H9 (cell line): ENCODE results near the gene IZUMO1. TPM values are rescaled to one million over a fixed set of nuclear protein-coding genes. Genes with fewer than 3 reads are reported as not detected.

Experiments
- DNase-seq: peaks from one replicate; pipeline ENCODE4 v3.0.0-alpha.2; 2017
- H2AFZ ChIP-seq: one replicate; pipeline ENCODE4 v1.6.1; 2013; ENCODE audit warnings: mild to moderate bottlenecking, low read length, control low read depth, moderate library complexity
- H2AK5ac ChIP-seq: 2 replicates; pipeline ENCODE4 v1.6.1; 2013; ENCODE audit warnings: low read length, control low read depth, mixed read lengths; ENCODE audit not compliant: insufficient read length
- H2BK120ac ChIP-seq: one replicate; pipeline ENCODE4 v1.6.1; 2013; ENCODE audit warnings: low read depth, mild to moderate bottlenecking, low read length, control low read depth, inconsistent platforms; ENCODE audit not compliant: poor library complexity, severe bottlenecking
- H2BK12ac ChIP-seq: 2 replicates; pipeline ENCODE4 v1.6.1; 2013; ENCODE audit warnings: low read length, control low read depth, mixed read lengths, low read depth; ENCODE audit not compliant: insufficient read length
- H2BK15ac ChIP-seq: 2 replicates; pipeline ENCODE4 v1.6.1; 2013; ENCODE audit warnings: low read depth, low read length, control low read depth
- H2BK20ac ChIP-seq: one replicate; pipeline ENCODE4 v1.6.1; 2013; ENCODE audit warnings: low read depth, mild to moderate bottlenecking, low read length, control low read depth, inconsistent platforms; ENCODE audit not compliant: poor library complexity, severe bottlenecking
- H2BK5ac ChIP-seq: 2 replicates; pipeline ENCODE4 v1.6.1; 2013; ENCODE audit warnings: low read length, control low read depth, mixed read lengths; ENCODE audit not compliant: insufficient read length
- H3K14ac ChIP-seq: 2 replicates; pipeline ENCODE4 v1.6.1; 2013; ENCODE audit warnings: low read length, control low read depth; ENCODE audit not compliant: insufficient read depth
- H3K18ac ChIP-seq: 2 replicates; pipeline ENCODE4 v1.6.1; 2013; ENCODE audit warnings: low read depth, mild to moderate bottlenecking, mixed read lengths, low read length, control low read depth; ENCODE audit not compliant: insufficient read length
- H3K23ac ChIP-seq: 2 replicates; pipeline ENCODE4 v1.6.1; 2013; ENCODE audit warnings: low read length, control low read depth, mixed read lengths, low read depth; ENCODE audit not compliant: insufficient read length
- H3K23me2 ChIP-seq: 2 replicates; pipeline ENCODE4 v1.6.1; 2013; ENCODE audit warnings: low read depth, mild to moderate bottlenecking, mixed read lengths, low read length, control low read depth; ENCODE audit not compliant: insufficient read length, poor library complexity, severe bottlenecking
- H3K27ac ChIP-seq: 2 replicates; pipeline ENCODE4 v1.5.1; 2013; ENCODE audit warnings: low read length, control low read depth, mixed read lengths, low read depth; ENCODE audit not compliant: insufficient read length
- H3K27me3 ChIP-seq: 2 replicates; pipeline ENCODE4 v1.6.1; 2013; ENCODE audit warnings: low read length, control low read depth, inconsistent platforms; ENCODE audit not compliant: insufficient read depth
- H3K4ac ChIP-seq: 2 replicates; pipeline ENCODE4 v1.6.1; 2013; ENCODE audit warnings: low read depth, mild to moderate bottlenecking, control low read depth, inconsistent platforms, low read length, moderate library complexity
- H3K4me1 ChIP-seq: 2 replicates; pipeline ENCODE4 v1.6.1; 2013; ENCODE audit warnings: low read length, control low read depth, inconsistent platforms; ENCODE audit not compliant: insufficient read depth
- H3K4me2 ChIP-seq: 2 replicates; pipeline ENCODE4 v1.6.1; 2013; ENCODE audit warnings: low read length, control low read depth, mixed read lengths; ENCODE audit not compliant: insufficient read length, insufficient read depth
- H3K56ac ChIP-seq: 2 replicates; pipeline ENCODE4 v1.6.1; 2013; ENCODE audit warnings: low read depth, mild to moderate bottlenecking, mixed read lengths, low read length, control low read depth; ENCODE audit not compliant: insufficient read length
- H3K79me1 ChIP-seq: 2 replicates; pipeline ENCODE4 v1.6.1; 2013; ENCODE audit warnings: low read depth, mild to moderate bottlenecking, moderate library complexity, low read length, control low read depth, inconsistent platforms; ENCODE audit not compliant: insufficient read depth, poor library complexity, severe bottlenecking
- H3K79me2 ChIP-seq: 2 replicates; pipeline ENCODE4 v1.6.1; 2013; ENCODE audit warnings: low read length, control low read depth, inconsistent platforms; ENCODE audit not compliant: insufficient read depth
- H3K9ac ChIP-seq: 2 replicates; pipeline ENCODE4 v1.6.1; 2013; ENCODE audit warnings: low read length, control low read depth, mixed read lengths; ENCODE audit not compliant: insufficient read length; ENCODE audit errors: extremely low read depth
- H3K9me3 ChIP-seq: one replicate; pipeline ENCODE4 v1.6.1; 2013; ENCODE audit warnings: low read depth, low read length, inconsistent platforms; ENCODE audit not compliant: control insufficient read depth
- H3T11ph ChIP-seq: one replicate; pipeline ENCODE4 v1.6.1; 2013; ENCODE audit warnings: mild to moderate bottlenecking, low read length, control low read depth, inconsistent platforms
- H4K20me1 ChIP-seq: one replicate; pipeline ENCODE4 v1.6.1; 2013; ENCODE audit not compliant: control insufficient read depth, insufficient read length, insufficient read depth
- H4K5ac ChIP-seq: 2 replicates; pipeline ENCODE4 v1.6.1; 2013; ENCODE audit warnings: low read depth, mild to moderate bottlenecking, mixed read lengths, low read length, control low read depth; ENCODE audit not compliant: insufficient read length
- H4K8ac ChIP-seq: replicated peaks from 2 replicates; pipeline ENCODE4 v1.6.1; 2013; ENCODE audit warnings: low read length, control low read depth, mixed read lengths, low read depth; ENCODE audit not compliant: insufficient read length
- H4K91ac ChIP-seq: 2 replicates; pipeline ENCODE4 v1.6.1; 2013; ENCODE audit warnings: low read depth, mild to moderate bottlenecking, moderate library complexity, mixed read lengths, low read length, control low read depth; ENCODE audit not compliant: insufficient read length
- H3K27ac Mint-ChIP-seq, 3 experiments: 2 replicates in 2 of 3; 3 replicates in 1 of 3; pipeline ENCODE4 v1.8.0; 2020 to 2021; ENCODE audit warnings: mixed read lengths in 3 of 3, mild to moderate bottlenecking in 1 of 3, moderate library complexity in 1 of 3
- H3K27me3 Mint-ChIP-seq: 2 replicates; pipeline ENCODE4 v1.8.0; 2021; ENCODE audit warnings: low read depth, mild to moderate bottlenecking, moderate library complexity, mixed read lengths
- H3K36me3 Mint-ChIP-seq, 3 experiments: 2 replicates in 2 of 3; 3 replicates in 1 of 3; pipeline ENCODE4 v1.8.0; 2020 to 2021; ENCODE audit warnings: low read depth in 3 of 3, mixed read lengths in 3 of 3; ENCODE audit not compliant: insufficient read depth in 1 of 3
- H3K4me1 Mint-ChIP-seq, 2 experiments: 2 replicates each; pipeline ENCODE4 v1.8.0; 2020; ENCODE audit warnings: mixed read lengths in 2 of 2
- H3K4me3 Mint-ChIP-seq, 2 experiments: 2 replicates in 1 of 2; 3 replicates in 1 of 2; pipeline ENCODE4 v1.8.0; 2020 to 2021; ENCODE audit warnings: mild to moderate bottlenecking in 2 of 2, mixed read lengths in 2 of 2, moderate library complexity in 1 of 2
- H3K9me3 Mint-ChIP-seq, 2 experiments: 2 replicates in 1 of 2; 3 replicates in 1 of 2; pipeline ENCODE4 v1.8.0; 2020; ENCODE audit warnings: mild to moderate bottlenecking in 2 of 2, mixed read lengths in 2 of 2, moderate library complexity in 1 of 2
- CTCF ChIP-seq: fragments of 200-600 bp; sonication (generic); conservative IDR thresholded peaks from 3 replicates; pipeline ENCODE4 v1.8.0; 2021; ENCODE audit warnings: antibody characterized with exemption, mild to moderate bottlenecking
- whole genome bisulfite sequencing: extraction: QIAGEN DNeasy Blood & Tissue Kit; methylation state at CpG from one replicate; pipeline ENCODE4 v1.1.7; 2013; ENCODE audit warnings: missing lambda C conversion rate, low lambda C conversion rate, mixed read lengths; ENCODE audit not compliant: insufficient read length; ENCODE audit errors: extremely low coverage; 5-methylcytosine and 5-hydroxymethylcytosine counted together
- total RNA-seq: library from RNA; stranded (reverse); gene quantifications from 2 replicates; pipeline ENCODE4 v1.2.1, GENCODE V29; 2021

The IZUMO1 gene
- total RNA-seq, 1 experiment from 2014 or later = 3.7 TPM

DNA sequence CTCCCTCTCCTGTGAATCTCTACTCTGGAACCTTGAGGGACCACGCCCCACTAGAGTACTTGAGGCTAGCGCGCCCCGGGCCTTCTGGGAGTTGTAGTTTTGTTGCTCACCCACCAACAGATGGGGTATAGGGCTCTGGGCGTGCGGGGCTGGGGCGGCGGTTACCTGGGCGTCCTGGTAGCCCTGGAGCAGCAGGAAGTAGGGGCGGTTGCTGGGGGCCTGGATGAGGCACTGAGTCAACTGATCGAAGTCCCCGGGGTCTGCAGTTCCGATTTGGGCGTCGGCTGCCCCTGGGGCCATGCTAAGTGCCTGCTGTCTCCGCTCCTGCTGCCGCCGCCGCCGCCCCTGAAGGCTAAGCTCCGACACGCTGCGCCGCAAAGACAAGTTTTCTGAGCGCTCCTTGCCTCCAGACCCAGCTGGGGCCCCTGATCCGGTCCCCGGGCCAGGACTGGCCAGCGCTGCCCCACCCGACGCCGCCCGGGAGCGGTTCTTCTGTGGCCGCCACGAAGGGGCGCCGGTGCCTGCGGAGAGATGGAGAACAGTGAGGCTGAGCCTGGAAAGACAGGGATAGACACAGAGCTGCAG, 11.6 kb downstream of the IZUMO1 start:
- no peak overlapping the region for H3T11ph ChIP-seq
- no peak overlapping the region for H2BK120ac ChIP-seq
- H3K4me2 ChIP-seq = peak overlapping the region; percentile 35
- Mint-ChIP-seq H3K4me3 (peak overlapping the region; percentile 66 to 87), H3K27me3 (peaks cover 11% of the 10 kb centered on the region), H3K4me1 (peaks cover 13 to 38% of the 10 kb centered on the region in 2 experiments), H3K9me3 (no peaks in the 10 kb centered on the region), H3K27ac (no peak overlapping the region; a peak in 1 of 7 replicates), H3K36me3 (peaks cover 2 to 4% (median 3%) of the 10 kb centered on the region in 3 experiments; a peak in 3 of 7 replicates)
- H3K27me3 ChIP-seq = no peaks in the 10 kb centered on the region; the same call in 1 of the 2 replicates
- H2BK15ac ChIP-seq = no peak overlapping the region; the same call in 1 of the 2 replicates
- no peaks in the 10 kb centered on the region for H3K79me1 ChIP-seq
- H3K23ac ChIP-seq = no peak overlapping the region
- H2BK12ac ChIP-seq = no peak overlapping the region
- H4K20me1 ChIP-seq = no peaks in the 10 kb centered on the region
- no peak overlapping the region for H4K8ac ChIP-seq
- no peak overlapping the region for H3K56ac ChIP-seq
- H3K9me3 ChIP-seq = no peaks in the 10 kb centered on the region
- no peak overlapping the region for H3K27ac ChIP-seq
- DNase-seq = peak; percentile 86
- peak overlapping the region; percentile 41 for H3K18ac ChIP-seq
- H2BK20ac ChIP-seq = no peak overlapping the region
- no peak overlapping the region for H3K4ac ChIP-seq
- H4K5ac ChIP-seq = no peak overlapping the region
- H3K4me1 ChIP-seq = no peaks in the 10 kb centered on the region; the same call in 1 of the 2 replicates
- no peaks in the 10 kb centered on the region for H3K79me2 ChIP-seq
- no peak overlapping the region for H2AK5ac ChIP-seq
- H4K91ac ChIP-seq = no peak overlapping the region
- no peak for TF ChIP-seq CTCF
- H2BK5ac ChIP-seq = no peak overlapping the region
- no CpG with 5 or more reads among the region's 38 CpGs for WGBS
- H3K23me2 ChIP-seq = peaks cover 9% of the 10 kb centered on the region
- H3K9ac ChIP-seq = no peak overlapping the region
- no peak overlapping the region for H2AFZ ChIP-seq
- no peak overlapping the region for H3K14ac ChIP-seq
